Measurements from ENCODE around the gene DR1.

DR1 gene

GRCh38 chr1:93345633-93346420 lies at the start of gene DR1:
DR1 (plus strand) TSS chr1:93345907; CDS start chr1:93346646, 739 bp downstream.
- peak; percentile 86 to 91 for DNase-seq (ENCODE audit: low read depth in 2 of 2)

GRCh38 chr1:93296555-93297154 lies 49.1 kb upstream of the DR1 start:
- DNase-seq (ENCODE audit: low read depth in 2 of 2) = no peak

DNA sequence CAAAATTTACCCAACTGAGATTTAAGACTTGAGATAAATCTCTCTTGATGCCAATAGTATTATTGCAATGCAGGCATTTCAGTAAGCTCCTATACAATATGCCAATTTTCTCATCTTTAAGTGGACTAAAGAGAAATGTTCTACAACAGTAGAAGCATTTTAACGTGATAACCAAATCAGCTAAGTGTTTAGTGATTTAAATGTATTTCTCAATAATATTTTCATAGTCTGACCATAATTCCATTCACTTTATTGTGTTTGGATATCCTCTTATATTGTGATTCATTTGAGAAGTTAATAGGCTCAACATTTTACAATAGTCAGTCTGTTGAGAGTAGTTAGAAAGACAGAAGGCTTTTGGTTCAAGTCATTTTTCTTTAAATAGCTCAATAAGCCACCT lies 44.6 kb upstream of the DR1 start:
- no peak for DNase-seq (ENCODE audit: low read depth in 2 of 2)

GRCh38 chr1:93302078-93302477 lies 43.6 kb upstream of the DR1 start:
- DNase-seq (ENCODE audit: low read depth in 2 of 2) = no peak

DNA sequence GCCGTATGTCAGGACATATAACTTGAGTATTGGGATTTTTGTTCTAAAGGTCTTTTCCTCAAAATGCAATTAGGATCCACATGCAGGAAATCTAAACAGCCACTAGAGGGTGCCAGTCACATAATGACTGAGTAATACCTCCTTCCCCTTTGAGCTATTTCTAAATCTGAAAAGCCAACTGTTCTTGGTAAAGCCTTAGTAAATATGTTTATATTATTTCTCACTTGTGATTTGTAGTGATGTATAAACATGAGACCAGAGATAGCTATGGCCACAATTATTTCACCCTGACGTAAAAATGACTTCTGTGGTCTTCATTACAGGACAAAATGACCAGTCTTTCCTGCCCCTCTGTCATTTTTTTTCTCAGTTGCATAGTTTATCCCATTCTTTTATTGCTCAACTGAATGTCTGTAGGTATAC lies 41.0 kb upstream of the DR1 start:
- DNase-seq (ENCODE audit: low read depth in 2 of 2) = peak in 1 of 2 donors; percentile 8

DNA sequence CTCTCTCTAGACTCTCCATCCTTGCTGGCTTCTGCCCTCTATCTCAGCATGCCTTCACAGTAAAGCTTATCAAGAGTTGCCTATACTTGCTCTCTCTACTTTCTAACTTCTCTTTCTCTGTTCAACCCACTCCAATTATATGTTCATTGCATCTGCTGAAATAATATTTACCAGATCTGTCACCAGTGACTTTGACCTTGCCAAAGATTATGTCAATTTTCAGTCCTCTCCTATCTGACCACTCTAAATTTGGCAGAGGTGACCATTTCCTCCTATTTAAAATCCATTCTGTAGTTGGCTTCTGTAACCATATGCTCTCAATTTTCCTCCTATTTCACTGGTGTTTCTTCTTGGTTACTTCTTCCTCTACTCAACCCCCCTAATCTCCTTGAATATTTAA lies 38.8 kb upstream of the DR1 start:
- DNase-seq (ENCODE audit: low read depth in 2 of 2) = no peak

GRCh38 chr1:93313026-93313425 lies 32.7 kb upstream of the DR1 start:
- DNase-seq (ENCODE audit: low read depth in 2 of 2) = no peak

- DNase-seq (ENCODE audit: low read depth in 2 of 2) = no peak
These were observed 28.5 kb upstream of the DR1 start for GRCh38 chr1:93317207-93317606.

- DNase-seq (ENCODE audit: low read depth in 2 of 2) = no peak
These were observed 27.8 kb upstream of the DR1 start for GRCh38 chr1:93317943-93318342.

- no peak for DNase-seq (ENCODE audit: low read depth in 2 of 2)
These were observed 24.0 kb upstream of the DR1 start for GRCh38 chr1:93321720-93322119.

DNA sequence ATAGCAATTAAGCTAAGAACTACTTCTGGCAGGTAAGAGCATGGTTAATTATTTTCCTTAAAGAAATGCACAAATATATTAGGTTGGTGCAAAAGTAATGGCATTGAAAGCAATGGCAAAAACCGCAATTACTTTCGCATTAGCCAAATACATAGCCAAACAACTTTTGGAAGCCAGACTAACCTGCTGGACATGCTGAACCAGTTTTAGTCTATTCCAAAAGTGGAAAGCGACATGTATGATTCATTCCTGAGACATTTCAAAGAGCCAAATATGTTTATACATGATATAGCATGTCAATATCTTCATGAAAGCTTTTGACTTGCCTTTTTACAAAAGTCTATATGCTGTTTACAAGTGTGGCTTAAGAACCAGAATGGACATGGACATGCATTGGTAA lies 23.4 kb upstream of the DR1 start:
- DNase-seq (ENCODE audit: low read depth in 2 of 2) = no peak

- no peak for DNase-seq (ENCODE audit: low read depth in 2 of 2)
These were observed 22.4 kb upstream of the DR1 start for GRCh38 chr1:93323185-93323820.

GRCh38 chr1:93324486-93325464 lies 20.9 kb upstream of the DR1 start:
- no peak for DNase-seq (ENCODE audit: low read depth in 2 of 2)

GRCh38 chr1:93328809-93329760 lies 16.6 kb upstream of the DR1 start:
- DNase-seq (ENCODE audit: low read depth in 2 of 2) = no peak

GRCh38 chr1:93330196-93330595 lies 15.5 kb upstream of the DR1 start:
- DNase-seq (ENCODE audit: low read depth in 2 of 2) = no peak

- no peak for DNase-seq (ENCODE audit: low read depth in 2 of 2)
These were observed 15.1 kb upstream of the DR1 start for GRCh38 chr1:93330617-93331016.

- DNase-seq (ENCODE audit: low read depth in 2 of 2) = no peak
These were observed 14.3 kb upstream of the DR1 start for GRCh38 chr1:93331412-93331811.

DNA sequence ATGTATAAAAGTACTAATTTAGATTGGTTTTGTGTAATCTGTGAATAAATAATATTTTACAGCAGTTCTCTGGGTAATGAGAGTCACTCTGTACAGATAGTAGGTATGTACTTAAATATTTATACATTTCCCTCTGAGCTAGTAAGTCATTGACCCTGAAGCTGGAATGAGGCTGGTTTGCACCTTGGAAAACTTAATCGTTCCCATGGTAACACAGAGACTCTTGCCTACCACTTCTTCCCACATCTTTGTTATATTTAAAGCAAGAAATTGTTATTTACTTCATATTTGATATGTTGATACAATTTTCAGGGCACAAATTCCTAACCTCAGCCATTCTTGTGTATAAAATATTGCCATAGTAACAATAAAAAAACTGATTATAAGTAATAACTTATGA lies 13.3 kb upstream of the DR1 start:
- DNase-seq (ENCODE audit: low read depth in 2 of 2) = no peak

DNA sequence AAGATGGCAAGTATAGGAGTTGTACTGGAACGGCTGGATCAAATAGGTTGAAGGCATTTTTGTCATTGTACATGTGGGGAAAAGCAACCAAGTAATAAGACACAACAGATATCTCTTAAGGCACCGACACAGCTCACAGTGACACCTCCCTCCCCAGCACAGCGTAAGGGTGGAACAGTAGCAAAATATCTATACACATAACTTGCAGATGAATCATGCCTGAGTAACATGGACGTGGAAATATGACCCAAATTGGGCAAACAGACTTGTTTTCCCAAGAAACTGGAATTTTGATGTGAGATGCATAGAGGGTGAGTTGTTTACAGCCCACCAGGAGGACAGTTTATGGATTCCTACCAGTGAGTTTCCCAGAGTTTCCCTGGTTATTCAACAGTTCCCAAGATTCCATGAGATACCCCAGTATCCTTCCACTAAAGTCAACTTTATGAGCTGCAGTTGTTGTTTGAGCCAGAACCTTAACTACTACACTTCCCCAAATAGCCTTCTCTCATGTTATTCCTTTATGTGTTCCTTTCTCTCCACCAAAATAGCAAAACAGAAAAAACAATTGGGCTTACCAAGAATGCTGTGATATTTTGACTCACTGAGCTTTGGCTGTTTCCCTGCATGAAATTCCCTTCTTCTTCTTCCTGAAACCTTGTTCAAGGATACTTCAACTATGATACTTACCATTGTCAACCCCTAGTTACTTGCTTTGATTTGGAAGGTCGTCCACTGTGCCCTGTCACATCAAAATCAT lies 7.1 kb upstream of the DR1 start:
- DNase-seq (ENCODE audit: low read depth in 2 of 2) = no peak

- DNase-seq (ENCODE audit: low read depth in 2 of 2) = no peak
These were observed 6.5 kb upstream of the DR1 start for GRCh38 chr1:93339171-93339697.
